GM18951 (cell line): ENCODE measurements around the gene ADRM1.
A peak's percentile ranks its signal among the peaks of the same experiment; 100 is the strongest.

ENCODE experiments used
- POLR2A ChIP-seq: IDR thresholded peaks from 4 replicates; pipeline ENCODE4 v1.6.1; 2011; ENCODE audit warnings: mild to moderate bottlenecking; ENCODE audit not compliant: insufficient read length, insufficient read depth; ENCODE audit errors: extremely low read depth
- in situ Hi-C: fragments of 300-500 bp; cut with MboI; formaldehyde crosslinking; loops from one replicate; pipeline ENCODE4 v1.12.0; 2022; ENCODE audit warnings: low sequenced_read_pairs, mixed read lengths, inconsistent platforms; ENCODE audit not compliant: unreplicated experiment

The ADRM1 gene

DNA sequence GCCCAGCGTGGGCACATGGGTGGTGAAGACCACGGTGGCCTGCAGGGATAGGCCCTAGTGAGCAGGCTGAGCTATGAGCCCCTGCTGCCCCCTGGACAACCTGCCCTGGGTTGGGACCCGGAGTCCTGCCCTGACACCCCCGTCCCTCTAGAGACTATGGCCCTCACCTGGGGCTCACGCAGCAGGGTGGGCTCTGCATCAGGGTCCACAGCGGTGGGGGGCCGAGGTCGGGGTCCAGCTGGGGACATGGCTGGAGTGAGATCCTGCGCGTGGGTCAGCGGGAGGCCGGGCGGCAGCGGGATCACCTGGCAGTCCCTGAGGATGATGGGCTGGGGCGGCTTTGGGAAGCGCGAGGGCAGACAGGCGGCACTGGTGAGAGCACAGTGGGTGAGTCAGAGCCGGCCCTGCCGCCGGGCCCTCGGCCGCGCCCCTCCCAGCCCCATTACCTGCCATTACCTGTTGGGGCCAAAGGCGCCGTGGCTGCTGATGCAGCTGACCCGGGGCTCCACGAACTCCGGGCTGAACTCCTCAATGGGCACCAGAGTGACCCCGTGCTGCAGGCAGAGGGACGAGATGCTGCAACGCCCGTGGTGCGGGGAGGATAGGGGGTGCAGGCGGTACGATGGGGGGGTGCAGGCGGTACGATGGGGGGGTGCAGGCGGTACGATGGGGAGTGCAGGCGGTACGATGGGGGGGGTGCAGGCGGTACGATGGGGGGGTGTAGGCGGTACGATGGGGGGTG lies 27.9 kb downstream of the ADRM1 start:
- TF ChIP-seq POLR2A = no peak
- in situ Hi-C loops = no loop called here

DNA sequence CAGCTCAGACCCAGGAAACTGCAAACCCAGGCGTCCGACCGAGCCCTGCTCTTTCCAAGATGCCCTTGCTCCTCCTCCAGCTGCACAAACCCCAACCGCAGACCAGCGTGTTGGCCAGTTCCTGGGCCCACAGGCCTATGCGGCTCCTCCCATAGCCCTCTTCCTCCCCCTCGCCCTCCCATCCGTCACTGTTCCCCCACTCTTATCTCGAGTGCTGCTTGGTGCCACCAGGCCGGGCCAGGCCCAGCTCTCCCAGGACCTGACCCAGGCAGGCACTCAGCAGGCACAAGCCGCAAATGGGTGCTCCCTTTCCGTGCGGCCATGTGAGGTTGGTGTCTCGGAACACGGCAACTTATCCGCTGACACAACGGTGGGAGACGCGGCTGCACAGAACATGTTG lies 28.6 kb downstream of the ADRM1 start:
- in situ Hi-C loops = no loop called here
- TF ChIP-seq POLR2A = no peak

DNA sequence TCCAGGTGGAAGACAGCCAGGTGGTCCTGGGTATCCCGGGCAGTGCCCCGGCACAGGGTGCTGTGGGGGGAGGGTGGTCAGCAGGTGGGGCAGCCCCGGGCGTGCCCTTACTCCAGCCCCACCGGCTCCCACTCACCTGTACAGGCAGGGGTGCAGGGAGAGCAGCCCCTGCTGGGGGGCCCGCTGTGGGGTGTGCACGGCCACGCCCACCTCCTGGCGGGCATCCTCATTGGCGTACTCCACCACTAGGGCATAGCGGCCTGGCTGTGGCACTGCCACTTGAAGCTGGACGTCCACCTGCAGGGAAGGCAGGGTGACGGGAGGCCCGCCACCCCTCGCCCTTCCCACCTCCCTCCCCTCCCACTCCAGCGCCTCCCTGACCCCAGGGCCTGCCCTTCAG lies 29.6 kb downstream of the ADRM1 start:
- in situ Hi-C loops = no loop called here
- TF ChIP-seq POLR2A = no peak

DNA sequence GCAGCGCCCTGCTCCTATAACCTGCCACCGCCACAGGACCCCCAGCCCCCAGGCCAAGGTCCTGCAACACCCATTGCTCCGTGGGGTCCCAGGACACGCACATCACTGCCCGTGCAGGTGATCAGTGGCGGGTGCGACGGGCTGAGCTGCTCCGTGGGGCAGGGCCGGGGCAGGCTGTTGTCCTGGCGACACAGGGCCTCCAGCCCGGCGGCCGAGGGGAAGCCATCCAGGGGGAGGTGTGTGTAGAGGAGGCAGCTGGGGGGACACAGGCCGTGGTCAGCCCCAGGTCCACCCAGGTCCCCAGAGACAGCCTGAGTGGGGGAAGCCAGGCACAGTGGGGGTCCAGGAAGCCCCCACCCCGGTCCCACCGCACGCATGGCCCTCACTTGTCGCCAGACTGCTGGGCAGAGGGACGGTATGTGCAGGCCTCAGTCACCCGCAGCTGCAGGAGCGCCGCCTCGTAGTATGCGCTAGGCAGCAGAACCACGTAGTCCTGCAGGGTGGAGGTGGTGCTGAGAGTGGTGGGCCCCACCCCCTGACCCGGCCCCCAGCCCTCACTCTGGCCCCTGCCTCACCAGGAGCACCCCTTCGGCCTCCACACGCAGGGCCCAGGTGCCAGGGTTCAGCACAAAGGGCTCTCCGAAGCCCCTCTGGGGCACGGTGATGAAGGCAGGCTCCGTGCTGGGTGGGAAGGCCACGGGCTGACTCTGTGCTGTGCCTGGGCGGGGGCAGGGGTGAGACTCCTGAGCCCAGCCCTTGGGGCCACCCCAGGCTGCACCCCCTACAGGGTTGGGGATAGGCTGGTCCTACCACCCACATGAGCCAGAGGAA lies 30.4 kb downstream of the ADRM1 start:
- in situ Hi-C loops = no loop called here
- TF ChIP-seq POLR2A = no peak

DNA sequence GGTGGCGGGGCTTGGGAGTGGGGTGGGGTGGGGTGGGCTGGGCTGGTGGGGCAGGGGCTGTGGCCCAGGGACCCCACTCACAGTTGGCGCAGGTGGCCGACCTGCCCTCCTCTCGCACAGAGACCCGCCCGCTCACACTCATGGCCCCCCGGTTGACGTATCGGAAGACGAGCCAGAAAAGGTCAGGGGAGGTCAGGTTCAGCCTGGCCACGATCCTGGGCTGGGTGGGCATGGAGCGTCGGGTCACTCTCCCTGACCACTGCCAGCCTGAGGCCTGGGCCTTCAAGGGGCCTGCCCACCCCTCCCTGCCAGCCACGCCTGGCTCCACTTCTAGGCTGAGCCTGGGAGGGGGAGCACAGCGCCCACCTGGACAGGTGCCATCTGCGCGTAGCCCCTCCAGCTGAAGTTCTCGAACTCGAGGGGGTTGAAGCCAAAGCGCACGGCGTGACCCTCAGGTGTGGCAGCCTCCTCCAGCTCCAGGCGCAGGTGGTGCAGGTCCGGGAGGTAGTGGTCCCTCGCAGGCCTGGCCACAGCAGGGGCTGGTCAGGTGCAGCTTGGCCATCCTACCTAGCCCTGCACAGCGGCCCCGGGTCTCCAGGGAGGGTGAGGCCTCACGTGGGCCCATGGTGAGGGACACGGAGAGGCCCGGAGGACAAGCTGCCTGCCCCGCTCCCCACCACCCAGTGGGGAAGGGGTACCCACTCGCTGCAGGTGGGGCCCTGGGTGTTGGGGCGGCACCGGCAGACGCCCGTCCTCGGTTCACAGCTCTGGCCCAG lies 31.2 kb downstream of the ADRM1 start:
- TF ChIP-seq POLR2A = no peak
- in situ Hi-C loops = no loop called here

DNA sequence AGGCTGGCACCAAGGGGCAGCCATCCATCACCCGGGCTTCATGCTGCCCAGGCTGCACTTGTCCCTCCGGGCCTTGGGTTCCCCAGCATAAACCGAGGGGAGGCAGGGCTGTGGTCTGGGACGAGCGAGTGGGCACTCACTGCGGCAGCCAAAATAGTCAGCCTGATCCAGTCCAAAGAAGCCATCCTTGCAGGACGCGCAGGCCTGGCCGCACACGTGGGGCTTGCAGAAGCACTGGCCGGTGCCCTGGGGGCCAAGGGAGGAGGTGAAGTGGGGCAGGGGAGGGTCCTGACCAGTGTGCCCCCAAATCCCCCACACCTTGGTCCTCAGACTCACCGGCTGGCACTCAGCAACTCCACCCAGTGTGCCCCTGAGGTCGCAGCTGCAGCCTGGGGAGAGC lies 32.1 kb downstream of the ADRM1 start:
- in situ Hi-C loops = no loop called here
- TF ChIP-seq POLR2A = no peak

DNA sequence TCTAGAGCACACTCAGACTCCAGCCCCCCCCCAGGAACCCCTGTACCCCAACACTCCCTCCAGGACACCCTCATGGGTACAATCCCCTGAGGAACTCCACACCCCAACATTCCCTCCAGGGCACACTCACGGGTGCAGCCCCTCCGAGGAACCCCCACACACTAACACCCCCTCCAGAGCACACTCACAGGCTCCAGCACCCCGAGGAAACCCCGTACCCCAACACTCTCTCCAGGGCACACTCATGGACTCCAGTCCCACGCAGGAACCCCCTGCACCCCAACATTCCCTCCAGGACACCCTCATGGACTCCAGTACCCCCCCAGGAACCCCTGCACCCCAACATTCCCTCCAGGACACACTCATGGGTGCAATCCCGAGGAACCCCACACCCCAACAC lies 32.7 kb downstream of the ADRM1 start:
- in situ Hi-C loops = no loop called here
- no peak for TF ChIP-seq POLR2A

DNA sequence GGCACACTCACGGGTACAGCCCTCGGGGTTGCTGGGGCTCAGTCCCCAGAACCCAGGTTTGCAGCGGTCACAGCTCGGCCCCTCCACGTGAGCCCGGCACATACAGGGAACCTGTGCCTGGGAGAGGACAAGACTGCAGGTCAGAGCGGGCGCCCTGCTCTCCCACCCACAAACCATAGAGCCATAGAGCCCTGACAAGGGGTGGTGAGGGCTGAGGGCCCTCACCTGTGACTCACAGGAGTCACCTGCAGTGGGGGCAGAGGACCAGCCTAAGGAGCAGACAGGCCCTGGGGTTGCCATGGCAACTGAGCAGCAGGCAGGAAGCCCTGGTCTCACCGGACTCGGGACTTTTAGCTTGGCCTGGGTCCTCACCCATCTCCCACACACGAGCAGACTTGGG lies 33.5 kb downstream of the ADRM1 start:
- in situ Hi-C loops = no loop called here

DNA sequence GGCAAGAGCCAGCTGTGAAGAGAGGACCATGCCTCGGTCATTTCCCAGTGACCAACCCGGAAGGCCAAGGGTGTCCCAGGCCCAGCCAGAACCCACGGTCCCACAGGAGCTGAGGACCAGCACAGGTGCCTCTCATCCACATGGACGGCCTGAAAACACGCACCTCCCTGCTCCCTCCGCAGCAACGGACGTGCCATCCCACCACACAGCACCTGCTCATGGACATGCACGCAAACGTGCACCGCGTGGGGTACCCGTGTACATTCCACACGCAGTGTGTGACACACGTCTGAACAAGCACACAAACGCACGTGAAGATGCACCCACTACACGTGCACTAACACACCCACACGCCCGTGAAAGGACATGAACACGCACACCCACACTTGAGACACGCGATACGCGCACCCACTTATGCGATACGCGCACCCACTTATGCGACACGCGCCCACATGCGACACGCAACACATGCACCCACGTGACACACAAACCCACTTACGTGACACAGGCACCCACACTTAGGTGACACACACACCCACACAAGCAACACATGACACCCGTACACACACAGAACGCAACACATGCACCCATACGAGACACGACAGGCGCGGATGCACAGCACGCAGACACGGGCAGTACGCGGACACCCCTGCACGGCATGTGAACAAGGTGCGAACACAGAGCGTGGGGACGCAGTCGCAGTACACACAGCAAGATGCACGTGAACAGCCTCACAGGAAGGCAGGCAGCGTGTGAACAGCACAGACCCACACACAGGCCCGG lies 34.2 kb downstream of the ADRM1 start:
- in situ Hi-C loops = no loop called here
- no peak for TF ChIP-seq POLR2A

More for the DNA sequence above, 33.5 kb downstream of the ADRM1 start:
- no peak for TF ChIP-seq POLR2A

DNA sequence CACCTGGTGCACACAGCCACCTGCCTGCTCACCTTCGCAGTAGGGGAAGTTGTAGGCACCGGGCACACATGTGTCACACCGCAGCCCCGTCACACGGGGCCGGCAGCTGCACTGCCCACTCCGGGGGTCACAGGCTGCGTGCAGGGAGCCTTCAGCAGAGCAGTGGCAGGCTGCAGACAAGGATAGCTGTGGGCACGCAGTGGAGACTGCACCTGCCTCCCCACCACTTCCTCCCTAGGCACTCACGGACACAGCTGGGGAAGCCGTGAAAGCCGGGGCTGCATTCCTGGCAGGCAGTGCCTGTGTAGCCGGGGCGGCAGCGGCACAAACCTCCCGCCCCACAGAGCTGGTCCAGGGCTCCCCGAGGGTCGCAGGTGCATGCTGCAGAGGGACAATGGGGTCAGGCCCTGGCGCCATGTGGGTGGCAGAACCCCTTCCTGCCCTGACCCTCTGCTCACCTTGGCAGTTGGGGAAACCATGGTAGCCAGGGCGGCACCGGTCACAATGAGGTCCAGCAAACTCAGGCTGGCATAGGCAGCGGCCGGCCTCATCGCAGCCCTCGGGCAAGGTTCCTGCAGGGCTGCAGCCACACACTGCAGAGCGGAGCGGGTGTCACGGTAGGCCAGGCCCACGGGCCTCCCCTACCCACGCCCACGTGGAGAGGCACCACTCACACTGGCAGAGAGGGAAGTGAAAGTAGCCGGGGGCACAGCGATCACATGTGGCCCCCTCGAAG lies 34.9 kb downstream of the ADRM1 start:
- in situ Hi-C loops = no loop called here
- TF ChIP-seq POLR2A = no peak

DNA sequence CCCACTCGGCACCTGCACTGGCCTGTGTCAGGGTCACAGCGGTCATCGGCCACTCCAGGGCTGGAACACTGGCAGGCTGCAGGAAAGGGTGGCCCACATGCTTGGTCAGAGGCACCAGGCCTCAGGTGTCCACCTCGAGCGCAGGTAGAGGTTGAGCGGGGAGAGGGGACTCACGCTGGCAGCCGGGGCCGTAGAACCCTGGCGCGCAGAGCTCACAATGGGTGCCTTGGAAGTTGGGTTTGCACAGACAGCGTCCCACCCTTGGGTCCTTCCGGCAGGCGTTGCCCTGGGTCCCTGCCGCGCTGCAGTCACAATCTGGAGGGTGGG lies 35.5 kb downstream of the ADRM1 start:
- in situ Hi-C loops = no loop called here
- TF ChIP-seq POLR2A = no peak

DNA sequence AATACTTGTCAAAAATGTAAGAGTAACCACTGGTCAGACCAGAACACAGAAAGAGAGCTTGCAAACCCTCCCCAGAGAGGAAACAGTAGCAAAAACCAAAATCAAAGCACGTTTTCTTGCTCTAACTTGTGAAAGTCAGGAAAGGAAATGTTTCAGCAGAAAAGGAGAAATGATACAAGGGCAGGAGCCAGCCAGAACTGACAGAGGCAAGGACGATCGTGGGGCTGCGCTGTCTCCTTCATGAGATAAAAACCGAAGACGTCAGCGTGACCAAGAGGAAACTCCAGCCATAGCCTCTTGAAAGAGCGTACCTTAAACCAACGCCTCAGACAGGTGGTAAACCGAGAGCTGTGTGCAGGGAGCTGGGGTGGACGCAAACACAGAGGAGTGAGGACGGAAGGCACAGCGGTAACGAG lies 36.9 kb downstream of the ADRM1 start:
- TF ChIP-seq POLR2A = peak; percentile 28
- in situ Hi-C loops = no loop called here

DNA sequence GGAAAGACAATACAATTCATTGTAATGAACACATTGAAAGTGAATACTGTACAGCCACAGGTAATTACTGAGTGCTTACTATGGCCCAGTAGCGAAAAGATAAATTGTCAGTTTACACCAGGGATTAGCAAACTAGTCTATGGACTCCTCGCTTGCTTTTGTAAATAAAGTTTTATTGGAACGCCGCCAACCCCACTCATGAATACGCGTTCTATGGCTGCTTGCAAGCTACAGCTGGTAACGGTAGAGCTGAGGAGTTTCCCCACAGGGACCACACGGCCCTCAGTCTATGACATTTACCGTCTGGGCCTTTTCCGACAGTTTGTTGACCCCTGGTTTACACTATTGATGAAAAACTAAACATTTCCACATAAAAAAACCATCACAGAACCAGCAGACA lies 40.1 kb downstream of the ADRM1 start:
- in situ Hi-C loops = no loop called here
- no peak for TF ChIP-seq POLR2A

DNA sequence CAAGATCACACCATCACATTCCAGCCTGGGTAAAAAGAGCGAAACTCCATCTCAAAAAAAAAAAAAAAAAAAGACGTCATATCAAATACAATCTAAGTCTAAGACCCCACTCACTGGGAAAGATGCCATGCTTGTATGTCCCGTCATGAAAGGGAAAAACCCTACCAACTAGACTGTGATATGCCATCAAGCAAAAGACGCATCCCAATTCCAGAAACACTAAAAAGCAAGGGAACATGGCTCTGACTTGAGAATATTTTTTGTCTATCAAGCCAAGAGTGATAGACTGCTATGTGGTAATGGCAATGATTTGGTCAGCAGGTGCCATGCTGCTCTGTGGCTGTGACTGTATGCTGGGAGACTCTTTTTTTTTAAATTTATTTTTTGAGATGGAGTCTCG lies 41.3 kb downstream of the ADRM1 start:
- in situ Hi-C loops = no loop called here
- no peak for TF ChIP-seq POLR2A
